Loucy (cell line): ENCODE results near the gene GUCY1A2.

ENCODE experiments used
- H2AFZ ChIP-seq: fragments of 200-600 bp; sonication (generic); 2 replicates; pipeline ENCODE4 v1.6.0; 2016; ENCODE audit warnings: antibody characterized with exemption, mild to moderate bottlenecking, low read length, moderate library complexity
- H3F3A ChIP-seq: fragments of 200-600 bp; 2 replicates; pipeline ENCODE4 v1.6.0; 2016; ENCODE audit warnings: antibody characterized with exemption, low read depth, mild to moderate bottlenecking
- H3K27me3 ChIP-seq: fragments of 200-600 bp; sonication (generic); 2 replicates; pipeline ENCODE4 v1.6.1; 2014; ENCODE audit warnings: low read length, mild to moderate bottlenecking; ENCODE audit not compliant: insufficient read depth, poor library complexity, severe bottlenecking
- H3K36me3 ChIP-seq: fragments of 200-600 bp; sonication (generic); 2 replicates; pipeline ENCODE4 v1.6.1; 2016; ENCODE audit warnings: low read length; ENCODE audit not compliant: insufficient read depth
- H3K4me1 ChIP-seq: fragments of 200-600 bp; sonication (generic); 2 replicates; pipeline ENCODE4 v1.5.1; 2014; ENCODE audit warnings: low read length, mild to moderate bottlenecking; ENCODE audit not compliant: insufficient read depth, poor library complexity, severe bottlenecking
- H3K4me2 ChIP-seq: fragments of 200-600 bp; sonication (generic); 2 replicates; pipeline ENCODE4 v1.6.0; 2014; ENCODE audit warnings: antibody characterized with exemption, low read length, low read depth, mild to moderate bottlenecking; ENCODE audit not compliant: poor library complexity, severe bottlenecking
- H3K4me3 ChIP-seq: fragments of 200-600 bp; sonication (generic); 2 replicates; pipeline ENCODE4 v1.5.1; 2014; ENCODE audit warnings: low read length, mild to moderate bottlenecking, mixed read lengths; ENCODE audit not compliant: poor library complexity, severe bottlenecking
- H3K79me2 ChIP-seq: fragments of 200-600 bp; sonication (generic); 2 replicates; pipeline ENCODE4 v1.6.1; 2014; ENCODE audit warnings: low read length; ENCODE audit not compliant: insufficient read depth
- H3K9ac ChIP-seq: fragments of 200-600 bp; sonication (generic); 2 replicates; pipeline ENCODE4 v1.6.0; 2014; ENCODE audit warnings: mild to moderate bottlenecking, low read depth, low read length, moderate library complexity; ENCODE audit not compliant: poor library complexity, severe bottlenecking
- H3K9me2 ChIP-seq: fragments of 200-600 bp; sonication (generic); replicated peaks from 2 replicates; pipeline ENCODE4 v1.6.1; 2016; ENCODE audit warnings: low read depth, low read length, mixed read lengths
- H3K9me3 ChIP-seq: fragments of 200-600 bp; sonication (generic); 2 replicates; pipeline ENCODE4 v1.6.1; 2014; ENCODE audit warnings: mild to moderate bottlenecking, antibody characterized with exemption, low read length, low read depth; ENCODE audit not compliant: insufficient read depth
- H4K20me1 ChIP-seq: fragments of 200-600 bp; sonication (generic); 2 replicates; pipeline ENCODE4 v1.6.0; 2014; ENCODE audit warnings: antibody characterized with exemption, low read length, mild to moderate bottlenecking; ENCODE audit not compliant: insufficient read depth, poor library complexity, severe bottlenecking
- CTCF ChIP-seq: fragments of 200-600 bp; sonication (generic); conservative IDR thresholded peaks from 2 replicates; pipeline ENCODE4 v1.5.1; 2014; ENCODE audit warnings: mild to moderate bottlenecking, antibody characterized with exemption, low read length
- EZH2phosphoT487 ChIP-seq: fragments of 200-600 bp; IDR thresholded peaks from 2 replicates; pipeline ENCODE4 v1.6.1; 2018; ENCODE audit warnings: antibody characterized with exemption, mild to moderate bottlenecking, moderate library complexity, borderline replicate concordance

GUCY1A2 gene

GRCh38 chr11:106875013-106875412, 143.3 kb downstream of the GUCY1A2 start:
- Histone ChIP-seq H3F3A (no peaks in the 10 kb centered on the region), H3K79me2 (no peaks in the 10 kb centered on the region), H3K9me2 (no peaks in the 10 kb centered on the region), H3K27me3 (no peaks in the 10 kb centered on the region), H3K36me3 (no peaks in the 10 kb centered on the region), H4K20me1 (no peaks in the 10 kb centered on the region), H3K4me2 (no peak overlapping the region), H3K4me1 (no peaks in the 10 kb centered on the region), H3K4me3 (no peak overlapping the region), H2AFZ (no peak overlapping the region), H3K9me3 (no peaks in the 10 kb centered on the region), H3K9ac (no peak overlapping the region)
- no peak for TF ChIP-seq EZH2phosphoT487
- TF ChIP-seq CTCF: no peak

- H3K27me3 ChIP-seq: no peaks in the 10 kb centered on the region
- H3K4me3 ChIP-seq: no peak overlapping the region
- no peaks in the 10 kb centered on the region for H3K36me3 ChIP-seq
- no peak overlapping the region for H3K9ac ChIP-seq
- no peaks in the 10 kb centered on the region for H3K9me2 ChIP-seq
- no peaks in the 10 kb centered on the region for H3K79me2 ChIP-seq
- no peaks in the 10 kb centered on the region for H3K4me1 ChIP-seq
- no peaks in the 10 kb centered on the region for H3K9me3 ChIP-seq
- TF ChIP-seq CTCF (no peak), EZH2phosphoT487 (no peak)
- H3F3A ChIP-seq: no peaks in the 10 kb centered on the region
- no peak overlapping the region for H2AFZ ChIP-seq
- H4K20me1 ChIP-seq: no peaks in the 10 kb centered on the region
- no peak overlapping the region for H3K4me2 ChIP-seq
These were observed 146.0 kb downstream of the GUCY1A2 start for GRCh38 chr11:106872246-106872645.

GRCh38 chr11:106858200-106858599, 160.1 kb downstream of the GUCY1A2 start:
- Histone ChIP-seq H3K79me2 (no peaks in the 10 kb centered on the region), H3K9me3 (no peaks in the 10 kb centered on the region), H3K9me2 (no peaks in the 10 kb centered on the region), H3F3A (no peaks in the 10 kb centered on the region), H3K27me3 (no peaks in the 10 kb centered on the region), H3K4me2 (no peak overlapping the region), H2AFZ (no peak overlapping the region), H3K36me3 (no peaks in the 10 kb centered on the region), H3K4me1 (no peaks in the 10 kb centered on the region), H3K9ac (no peak overlapping the region), H4K20me1 (no peaks in the 10 kb centered on the region), H3K4me3 (no peak overlapping the region)
- TF ChIP-seq CTCF: no peak
- TF ChIP-seq EZH2phosphoT487: no peak
